Esophagus squamous epithelium (tissue), 5 donors: ENCODE results near the gene LTBP1. TPM values are rescaled to one million over a fixed set of nuclear protein-coding genes. Genes with fewer than 3 reads are reported as not detected.

Experiments
- DNase-seq: peaks from one replicate; lab custom pipeline; 2025; lab: John Stamatoyannopoulos, UW
- H3K27ac ChIP-seq, 4 donors: fragments of 200-600 bp; sonication (generic); one replicate each; pipeline ENCODE4 v1.5.1; 2016 to 2019; ENCODE audit warnings: mild to moderate bottlenecking in 1 of 4
- H3K27me3 ChIP-seq, 4 donors: fragments of 200-600 bp; sonication (generic); 1 replicate in 3 of 4; 2 replicates in 1 of 4; pipeline versions ENCODE4 v1.5.1 to v1.6.0; 2017 to 2021; ENCODE audit warnings: antibody characterized with exemption in 1 of 4
- H3K36me3 ChIP-seq, 3 donors: fragments of 200-600 bp; sonication (generic); one replicate each; pipeline ENCODE4 v1.5.1; 2016 to 2019
- H3K4me1 ChIP-seq, 3 donors: fragments of 200-600 bp; sonication (generic); one replicate each; pipeline ENCODE4 v1.5.1; 2017 to 2019
- H3K4me3 ChIP-seq, 4 donors: fragments of 200-600 bp; sonication (generic); 1 replicate in 3 of 4; 2 replicates in 1 of 4; pipeline ENCODE4 v1.5.1; 2016 to 2019; ENCODE audit warnings: mild to moderate bottlenecking in 2 of 4, moderate library complexity in 1 of 4
- H3K9me3 ChIP-seq, 3 donors: fragments of 200-600 bp; sonication (generic); one replicate each; pipeline ENCODE4 v1.5.1; 2016 to 2019
- CTCF ChIP-seq, 6 experiments: fragments of 450-650 bp in 4 of 6; fragments of 200-600 bp in 2 of 6; sonication (generic) in 2 of 6; IDR thresholded peaks; one replicate each; pipeline ENCODE4 v1.5.1; 2016 to 2019; ENCODE audit warnings: antibody characterized with exemption in 6 of 6, mild to moderate bottlenecking in 4 of 6, moderate library complexity in 4 of 6
- POLR2A ChIP-seq, 4 donors: fragments of 450-650 bp; IDR thresholded peaks; one replicate each; pipeline ENCODE4 v1.6.1; 2017; ENCODE audit warnings: antibody characterized with exemption in 4 of 4, mild to moderate bottlenecking in 4 of 4, moderate library complexity in 3 of 4
- WGBS, 2 donors: methylation state at CpG; one replicate each; pipeline ENCODE4 v1.1.5; 2018; 5-methylcytosine and 5-hydroxymethylcytosine counted together
- intact Hi-C: fragments of 100-400 bp; cut with DNase I; formaldehyde crosslinking; loops from one replicate; pipeline ENCODE4 v1.15.0; 2022
- total RNA-seq, 4 donors: library from RNA; depleted of rRNA; stranded (reverse); fragments of >200 nt; gene quantifications; one replicate each; pipeline ENCODE4 v1.1.0, GENCODE V29; 2016
- donor health status: DM: yes; HTN: yes; CAD: no.

Gene LTBP1
- total RNA-seq, 4 donors from 2014 or later = 5.5 to 69.4 (median 32.6) TPM

- H3K36me3 ChIP-seq = no peaks in the 10 kb centered on the region
- H3K27me3 ChIP-seq = no peaks in the 10 kb centered on the region
- no peak for DNase-seq
- no peak overlapping the region for H3K27ac ChIP-seq
- 30 to 40% methylated on average over 3 of the region's 3 CpGs for WGBS, 2 donors
- no peaks in the 10 kb centered on the region for H3K4me1 ChIP-seq
- H3K4me3 ChIP-seq = no peak overlapping the region
- no peak for TF ChIP-seq POLR2A (IDR thresholded peaks at IDR 0.05)
- intact Hi-C loops = no loop called here
- no peaks in the 10 kb centered on the region for H3K9me3 ChIP-seq
These were observed 483.3 kb downstream of the LTBP1 start for GRCh38 chr2:33430077-33430476.

- H3K27me3 ChIP-seq = no peaks in the 10 kb centered on the region
- TF ChIP-seq CTCF (IDR thresholded peaks at IDR 0.05) (no peak), POLR2A (IDR thresholded peaks at IDR 0.05) (no peak)
- no peaks in the 10 kb centered on the region for H3K9me3 ChIP-seq
- DNase-seq = no peak
- H3K4me3 ChIP-seq = no peak overlapping the region
- 62 to 76% methylated on average over 1 of the region's 1 CpG for WGBS, 2 donors
- H3K27ac ChIP-seq = no peak overlapping the region
- no peaks in the 10 kb centered on the region for H3K4me1 ChIP-seq
- H3K36me3 ChIP-seq = no peaks in the 10 kb centered on the region
- intact Hi-C loops = no loop called here
These were observed 484.1 kb downstream of the LTBP1 start for GRCh38 chr2:33430856-33431255.

- no peaks in the 10 kb centered on the region for H3K27me3 ChIP-seq
- H3K4me3 ChIP-seq = no peak overlapping the region
- intact Hi-C loops = no loop called here
- TF ChIP-seq CTCF (IDR thresholded peaks at IDR 0.05) = no peak
- TF ChIP-seq POLR2A (IDR thresholded peaks at IDR 0.05) = no peak
- DNase-seq = no peak
- no peaks in the 10 kb centered on the region for H3K36me3 ChIP-seq
- WGBS, 2 donors = 83 to 92% methylated on average over 2 of the region's 2 CpGs
- H3K9me3 ChIP-seq = no peaks in the 10 kb centered on the region
- H3K27ac ChIP-seq = no peak overlapping the region
- no peaks in the 10 kb centered on the region for H3K4me1 ChIP-seq
These were observed 486.1 kb downstream of the LTBP1 start for GRCh38 chr2:33432871-33433270.

- Histone ChIP-seq H3K36me3 (no peaks in the 10 kb centered on the region), H3K4me1 (no peaks in the 10 kb centered on the region), H3K9me3 (no peaks in the 10 kb centered on the region), H3K27ac (no peak overlapping the region), H3K27me3 (no peaks in the 10 kb centered on the region), H3K4me3 (no peak overlapping the region)
- no peak for DNase-seq
- intact Hi-C loops = no loop called here
- 77 to 80% methylated on average over 7 of the region's 7 CpGs for WGBS, 2 donors
- no peak for TF ChIP-seq POLR2A (IDR thresholded peaks at IDR 0.05)
- no peak for TF ChIP-seq CTCF (IDR thresholded peaks at IDR 0.05)
These were observed 486.8 kb downstream of the LTBP1 start for GRCh38 chr2:33433279-33434235.

GRCh38 chr2:33435518-33435917 lies 488.8 kb downstream of the LTBP1 start:
- Histone ChIP-seq H3K4me3 (no peak overlapping the region), H3K27ac (no peak overlapping the region), H3K9me3 (no peaks in the 10 kb centered on the region), H3K36me3 (no peaks in the 10 kb centered on the region), H3K27me3 (no peaks in the 10 kb centered on the region), H3K4me1 (no peaks in the 10 kb centered on the region)
- 82 to 89% methylated on average over 6 to 7 of the region's 8 CpGs for WGBS, 2 donors
- no peak for DNase-seq
- intact Hi-C loops = no loop called here
- TF ChIP-seq CTCF (IDR thresholded peaks at IDR 0.05) (no peak), POLR2A (IDR thresholded peaks at IDR 0.05) (no peak)
